Subcutaneous adipose tissue (tissue), 4 donors: Measurements from ENCODE around the gene FOSB. TPM values are rescaled to one million over a fixed set of nuclear protein-coding genes. Genes with fewer than 3 reads are reported as not detected.

Experiments
- total RNA-seq, 4 donors: library from RNA; depleted of rRNA; stranded (reverse); fragments of >200 nt; gene quantifications; one replicate each; pipeline ENCODE4 v1.1.0, GENCODE V29; 2016
- TF ChIP-seq, protein P1 (sequence below): fragments of 450-650 bp; IDR thresholded peaks from one replicate; pipeline ENCODE4 v1.5.1; 2016; ENCODE audit warnings: low read depth, mild to moderate bottlenecking, control low read depth, antibody characterized with exemption, moderate library complexity

Gene FOSB
- total RNA-seq = 10 to 100 TPM in 1 of 4 donors, 1 to 10 TPM in 3; 1.8 to 14.5 (median 2.4) TPM

DNA sequence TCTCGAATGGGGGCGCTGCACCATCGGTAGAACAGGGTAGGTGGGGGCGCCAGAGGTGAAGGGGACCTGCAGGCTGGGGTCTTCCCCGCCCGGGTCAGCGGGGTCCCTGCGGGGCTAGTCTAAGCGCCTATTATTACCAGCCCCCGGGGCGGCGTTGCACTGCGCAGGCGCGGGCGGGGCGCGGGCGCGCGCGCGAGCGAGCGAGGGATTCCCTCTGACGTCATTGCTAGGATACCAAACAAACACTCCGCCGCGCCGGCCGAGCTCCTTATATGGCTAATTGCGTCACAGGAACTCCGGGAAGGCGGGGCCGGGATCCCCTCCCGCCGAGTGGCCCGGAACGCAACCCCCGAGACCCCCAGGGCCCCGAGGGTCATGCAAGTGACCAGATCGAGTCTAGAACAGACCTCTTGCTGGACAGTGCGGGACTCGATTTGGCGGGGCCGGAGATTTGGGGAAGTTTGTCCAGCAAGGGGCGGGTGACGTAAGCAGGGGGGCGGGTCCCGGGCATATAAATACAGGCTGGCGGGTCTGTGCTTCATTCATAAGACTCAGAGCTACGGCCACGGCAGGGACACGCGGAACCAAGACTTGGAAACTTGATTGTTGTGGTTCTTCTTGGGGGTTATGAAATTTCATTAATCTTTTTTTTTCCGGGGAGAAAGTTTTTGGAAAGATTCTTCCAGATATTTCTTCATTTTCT lies at the start of gene FOSB:
TSS of gene FOSB (plus strand) at position 541 of the 703 bp plus-strand sequence. CDS start 591 bp downstream, outside the sequence.
- TF ChIP-seq, protein P1, sequence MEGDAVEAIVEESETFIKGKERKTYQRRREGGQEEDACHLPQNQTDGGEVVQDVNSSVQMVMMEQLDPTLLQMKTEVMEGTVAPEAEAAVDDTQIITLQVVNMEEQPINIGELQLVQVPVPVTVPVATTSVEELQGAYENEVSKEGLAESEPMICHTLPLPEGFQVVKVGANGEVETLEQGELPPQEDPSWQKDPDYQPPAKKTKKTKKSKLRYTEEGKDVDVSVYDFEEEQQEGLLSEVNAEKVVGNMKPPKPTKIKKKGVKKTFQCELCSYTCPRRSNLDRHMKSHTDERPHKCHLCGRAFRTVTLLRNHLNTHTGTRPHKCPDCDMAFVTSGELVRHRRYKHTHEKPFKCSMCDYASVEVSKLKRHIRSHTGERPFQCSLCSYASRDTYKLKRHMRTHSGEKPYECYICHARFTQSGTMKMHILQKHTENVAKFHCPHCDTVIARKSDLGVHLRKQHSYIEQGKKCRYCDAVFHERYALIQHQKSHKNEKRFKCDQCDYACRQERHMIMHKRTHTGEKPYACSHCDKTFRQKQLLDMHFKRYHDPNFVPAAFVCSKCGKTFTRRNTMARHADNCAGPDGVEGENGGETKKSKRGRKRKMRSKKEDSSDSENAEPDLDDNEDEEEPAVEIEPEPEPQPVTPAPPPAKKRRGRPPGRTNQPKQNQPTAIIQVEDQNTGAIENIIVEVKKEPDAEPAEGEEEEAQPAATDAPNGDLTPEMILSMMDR = no peak

DNA sequence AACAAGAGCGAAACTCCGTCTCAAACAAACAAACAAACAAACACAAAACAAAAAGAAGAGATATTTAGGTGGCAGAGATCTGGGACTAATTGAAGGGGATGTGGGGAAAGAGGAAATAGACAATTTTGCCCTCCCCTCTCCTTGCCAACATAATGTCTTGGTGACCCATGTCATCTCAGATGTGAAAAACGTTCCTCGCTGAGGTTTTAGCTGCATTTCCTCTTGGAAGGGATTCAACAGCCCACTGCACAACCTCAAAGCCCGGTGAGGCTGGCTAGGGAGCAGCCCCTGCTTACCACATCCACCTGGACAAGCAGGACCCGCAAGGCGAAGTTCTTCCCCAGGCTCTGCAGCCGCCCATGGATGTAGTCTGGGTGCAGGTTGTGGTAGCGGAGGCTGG lies 49.0 kb upstream of the FOSB start:
- TF ChIP-seq, protein P1 = no peak

DNA sequence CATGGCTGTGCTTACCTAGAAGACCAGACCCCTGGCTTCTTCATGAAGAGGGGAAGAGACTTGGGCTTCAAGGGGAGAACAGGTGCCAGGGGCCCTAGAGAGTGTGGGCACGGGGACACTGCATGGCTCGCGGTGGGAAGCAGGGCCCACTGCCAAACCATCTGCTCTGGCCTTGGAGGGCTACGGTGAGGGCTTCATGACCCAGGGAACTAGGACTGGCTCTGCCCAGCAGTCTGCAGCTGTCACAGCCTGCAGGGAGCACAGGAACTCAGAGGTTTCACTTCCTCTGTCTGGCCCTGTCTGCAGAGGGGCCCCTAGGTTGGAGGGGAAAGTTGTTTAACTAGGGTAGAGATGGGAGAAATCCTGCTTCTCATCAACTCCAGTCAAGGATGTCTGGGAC lies 48.4 kb upstream of the FOSB start:
- TF ChIP-seq, protein P1 = no peak

DNA sequence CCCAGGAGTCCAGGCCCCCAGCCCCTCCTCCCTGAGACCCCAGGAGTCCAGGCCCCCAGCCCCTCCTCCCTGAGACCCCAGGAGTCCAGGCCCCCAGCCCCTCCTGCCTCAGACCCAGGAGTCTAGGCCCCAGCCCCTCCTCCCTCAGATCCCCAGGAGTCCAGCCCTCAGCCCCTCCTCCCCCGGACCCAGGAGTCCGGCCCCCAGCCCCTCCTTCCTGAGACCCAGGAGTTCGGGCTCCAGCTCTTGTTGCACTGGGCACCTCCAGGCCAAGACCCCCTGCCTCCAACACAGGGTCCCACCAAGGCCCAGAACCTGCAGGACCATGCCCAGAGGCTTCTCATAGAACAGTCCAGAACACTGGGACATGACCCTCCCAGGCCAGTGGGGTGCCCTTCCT lies 47.9 kb upstream of the FOSB start:
- TF ChIP-seq, protein P1 = no peak

DNA sequence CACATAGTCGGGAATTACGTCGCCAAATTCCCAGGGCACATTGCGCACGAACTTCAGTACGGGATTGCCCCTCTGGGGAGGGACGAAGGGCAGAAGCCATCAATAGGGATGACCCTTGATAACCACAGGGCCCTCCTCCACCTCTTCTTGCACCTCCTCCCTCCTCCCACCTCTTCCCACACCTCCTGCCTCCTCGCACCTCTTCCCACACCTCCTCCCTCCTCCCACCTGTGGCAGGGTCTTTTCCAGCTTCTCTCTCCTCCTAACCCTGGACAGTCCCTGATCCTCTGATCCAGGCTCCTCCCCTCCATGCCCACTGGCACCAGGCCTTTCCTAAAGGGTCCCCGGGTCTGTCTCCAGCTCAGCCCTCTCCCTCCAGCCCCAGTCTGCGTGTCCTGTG lies 47.4 kb upstream of the FOSB start:
- TF ChIP-seq, protein P1 = no peak

DNA sequence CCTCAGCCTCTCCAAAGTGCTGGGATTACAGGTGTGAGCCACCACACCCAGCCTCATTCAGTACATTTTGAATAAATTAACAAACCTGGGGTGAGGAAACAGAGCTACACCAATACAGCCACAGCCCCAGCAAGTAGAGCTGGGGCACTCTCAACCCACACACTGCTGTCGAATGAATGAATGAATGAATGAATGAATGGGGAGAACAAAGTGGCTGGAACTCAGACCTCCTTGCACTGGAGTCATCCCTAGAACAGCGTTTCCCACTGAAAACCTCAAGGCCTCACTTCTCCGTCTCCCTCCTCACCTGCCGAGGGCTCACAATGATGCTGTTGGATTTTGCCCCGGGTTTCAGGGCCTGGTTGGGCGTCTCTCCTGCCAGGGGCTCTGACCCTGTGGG lies 46.9 kb upstream of the FOSB start:
- TF ChIP-seq, protein P1 = no peak

DNA sequence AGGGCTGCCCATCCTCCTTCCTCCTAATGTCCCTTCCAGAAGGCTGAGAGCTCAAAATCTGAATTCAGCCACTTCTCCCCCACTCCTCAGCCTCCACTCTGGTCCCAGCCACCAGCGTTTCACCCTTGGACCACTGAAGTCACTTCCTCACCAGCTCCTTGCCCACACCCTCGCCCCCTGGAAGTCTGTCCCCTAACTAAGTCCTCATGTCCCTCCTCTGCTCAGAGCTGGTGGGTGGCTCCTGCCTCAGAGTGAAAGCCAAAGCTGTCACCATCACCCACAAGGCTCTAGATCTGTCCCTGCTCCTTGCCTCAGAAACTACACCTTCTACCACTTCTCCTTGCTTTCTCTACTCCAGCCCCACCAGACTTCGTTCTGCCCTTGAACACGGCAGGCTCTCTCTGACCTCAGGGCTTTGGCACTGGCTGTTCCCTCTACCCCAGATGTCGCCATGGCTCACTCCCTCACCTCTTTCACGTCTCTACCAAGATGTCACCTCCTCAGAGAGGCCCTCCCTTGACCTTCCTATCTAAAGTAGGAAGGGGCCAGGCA lies 45.8 kb upstream of the FOSB start:
- TF ChIP-seq, protein P1 = no peak
